GM23248 (cell line): ENCODE results near the gene AKAP13. TPM values are rescaled to one million over a fixed set of nuclear protein-coding genes. Genes with fewer than 3 reads are reported as not detected.
A peak's percentile ranks its signal among the peaks of the same experiment; 100 is the strongest.
"Not testable (repeated sequence)": the region's sequence is repeated elsewhere in the genome, so short reads cannot be mapped to it uniquely, and the experiment has no call there.

Source experiments
- DNase-seq: peaks from one replicate; pipeline ENCODE4 v3.0.0-alpha.2; 2015
- H2AFZ ChIP-seq: fragments of 200-600 bp; sonication (generic); 2 replicates; pipeline ENCODE4 v1.6.1; 2016; ENCODE audit warnings: antibody characterized with exemption
- H3F3A ChIP-seq: fragments of 200-600 bp; sonication (generic); 2 replicates; pipeline ENCODE4 v1.6.1; 2016; ENCODE audit warnings: mild to moderate bottlenecking, antibody characterized with exemption, mixed run types; ENCODE audit not compliant: insufficient read depth
- H3K27ac ChIP-seq: fragments of 200-600 bp; sonication (generic); 2 replicates; pipeline ENCODE4 v1.5.1; 2016; ENCODE audit warnings: mild to moderate bottlenecking
- H3K27me3 ChIP-seq: fragments of 200-600 bp; sonication (generic); replicated peaks from 2 replicates; pipeline ENCODE4 v1.6.1; 2016; ENCODE audit warnings: mild to moderate bottlenecking; ENCODE audit not compliant: insufficient read depth
- H3K36me3 ChIP-seq: fragments of 200-600 bp; sonication (generic); 2 replicates; pipeline ENCODE4 v1.6.1; 2016; ENCODE audit warnings: low read depth, mild to moderate bottlenecking
- H3K4me1 ChIP-seq: fragments of 200-600 bp; sonication (generic); 2 replicates; pipeline ENCODE4 v1.6.1; 2016; ENCODE audit warnings: mild to moderate bottlenecking; ENCODE audit not compliant: insufficient read depth
- H3K4me2 ChIP-seq: fragments of 200-600 bp; sonication (generic); one replicate; pipeline ENCODE4 v1.6.1; 2016; ENCODE audit warnings: mild to moderate bottlenecking; ENCODE audit not compliant: unreplicated experiment
- H3K4me3 ChIP-seq: fragments of 200-600 bp; sonication (generic); 2 replicates; pipeline ENCODE4 v1.5.1; 2016; ENCODE audit warnings: mild to moderate bottlenecking
- H3K79me2 ChIP-seq: fragments of 200-600 bp; sonication (generic); 2 replicates; pipeline ENCODE4 v1.6.1; 2016; ENCODE audit warnings: mild to moderate bottlenecking; ENCODE audit not compliant: insufficient read depth
- H3K9ac ChIP-seq: fragments of 200-600 bp; sonication (generic); 2 replicates; pipeline ENCODE4 v1.6.1; 2016; ENCODE audit warnings: mild to moderate bottlenecking
- H3K9me2 ChIP-seq: fragments of 200-600 bp; sonication (generic); 2 replicates; pipeline ENCODE4 v1.6.1; 2016; ENCODE audit warnings: mixed run types, mild to moderate bottlenecking, moderate library complexity; ENCODE audit not compliant: insufficient read depth
- H3K9me3 ChIP-seq: fragments of 200-600 bp; sonication (generic); one replicate; pipeline ENCODE4 v1.6.1; 2017; ENCODE audit warnings: low read depth
- H4K20me1 ChIP-seq: fragments of 200-600 bp; sonication (generic); 2 replicates; pipeline ENCODE4 v1.6.0; 2016; ENCODE audit not compliant: insufficient read depth
- EZH2 ChIP-seq: fragments of 200-600 bp; sonication (generic); IDR thresholded peaks from 2 replicates; pipeline ENCODE4 v1.6.1; 2018; ENCODE audit warnings: antibody characterized with exemption, mild to moderate bottlenecking; ENCODE audit not compliant: insufficient read depth, poor library complexity, severe bottlenecking
- EZH2phosphoT487 ChIP-seq: fragments of 200-600 bp; sonication (generic); IDR thresholded peaks from 2 replicates; pipeline ENCODE4 v1.6.1; 2018; ENCODE audit warnings: antibody characterized with exemption, moderate library complexity, mild to moderate bottlenecking, low read depth; ENCODE audit not compliant: insufficient read depth
- WGBS, 2 experiments: methylation state at CpG; one replicate each; pipeline ENCODE4 v1.1.6; 2015 to 2017; ENCODE audit warnings: low lambda C conversion rate in 2 of 2, low coverage in 1 of 2; ENCODE audit errors: missing lambda C conversion rate in 2 of 2; 5-methylcytosine and 5-hydroxymethylcytosine counted together
- in situ Hi-C: fragments of 300-500 bp; cut with MboI; formaldehyde crosslinking; loops from 2 replicates; pipeline ENCODE4 v1.15.0; 2020
- polyA plus RNA-seq: library from polyadenylated mRNA; unstranded; fragments of >200 nt; fragmentation: Nextera tagmentation; extraction: Ambion mirVana; gene quantifications from 2 replicates; pipeline ENCODE4 v1.2.1, GENCODE V29; 2016
- total RNA-seq: library from RNA; depleted of rRNA; stranded (reverse); fragments of >200 nt; shearing (Covaris generic); gene quantifications from 2 replicates; pipeline ENCODE4 v1.2.3, GENCODE V29; 2014

The AKAP13 gene
- total and polyA plus RNA-seq, 2 experiments from 2014 or later, result 26.5 to 27.7 TPM

GRCh38 chr15:85583923-85584390, 203.6 kb downstream of the AKAP13 start:
- Histone ChIP-seq H3K27me3 (no peaks in the 10 kb centered on the region), H4K20me1 (no peaks in the 10 kb centered on the region), H3K9me3 (no peaks in the 10 kb centered on the region), H3K27ac (peak overlapping the region; percentile 84; the same call in 1 of the 2 replicates), H3F3A (peaks cover 33% of the 10 kb centered on the region), H2AFZ (no peak overlapping the region), H3K79me2 (peaks cover 61% of the 10 kb centered on the region), H3K4me1 (peaks cover 47% of the 10 kb centered on the region), H3K9me2 (no peaks in the 10 kb centered on the region), H3K4me2 (no peak overlapping the region), H3K9ac (no peak overlapping the region), H3K36me3 (no peaks in the 10 kb centered on the region), H3K4me3 (no peak overlapping the region)
- DNase-seq, result no peak
- WGBS, 2 experiments, result 81 to 86% methylated on average over 3 of the region's 3 CpGs
- in situ Hi-C loops, result no loop called here
- no peak for TF ChIP-seq EZH2
- TF ChIP-seq EZH2phosphoT487, result no peak

- H3K4me3 ChIP-seq, result no peak overlapping the region
- no peak for DNase-seq
- no peaks in the 10 kb centered on the region for H3K9me2 ChIP-seq
- no peak overlapping the region for H3K4me2 ChIP-seq
- TF ChIP-seq EZH2phosphoT487 (no peak), EZH2 (no peak)
- peaks cover 69% of the 10 kb centered on the region for H3K79me2 ChIP-seq
- H3K27ac ChIP-seq, result no peak overlapping the region
- WGBS, 2 experiments, result 61% methylated on average over 4 of the region's 4 CpGs
- H3F3A ChIP-seq, result peaks cover 36% of the 10 kb centered on the region
- H4K20me1 ChIP-seq, result no peaks in the 10 kb centered on the region
- no peaks in the 10 kb centered on the region for H3K9me3 ChIP-seq
- peaks cover 55% of the 10 kb centered on the region for H3K4me1 ChIP-seq
- in situ Hi-C loops, result no loop called here
- no peaks in the 10 kb centered on the region for H3K36me3 ChIP-seq
- no peak overlapping the region for H2AFZ ChIP-seq
- no peaks in the 10 kb centered on the region for H3K27me3 ChIP-seq
- no peak overlapping the region for H3K9ac ChIP-seq
These were observed 204.5 kb downstream of the AKAP13 start for GRCh38 chr15:85584872-85585271.

- H3K4me2 ChIP-seq, H3K9me3 ChIP-seq, H3K36me3 ChIP-seq, H3K27ac ChIP-seq, H3K27me3 ChIP-seq, H3K4me3 ChIP-seq, H3K9me2 ChIP-seq, H3K9ac ChIP-seq, H4K20me1 ChIP-seq, H2AFZ ChIP-seq, DNase-seq, in situ Hi-C loops: not testable (repeated sequence)
- peaks cover 79% of the 10 kb centered on the region for H3K79me2 ChIP-seq
- H3K4me1 ChIP-seq, result peaks cover 49% of the 10 kb centered on the region
- H3F3A ChIP-seq, result peaks cover 48% of the 10 kb centered on the region
- 97 to 98% methylated on average over 5 of the region's 5 CpGs for WGBS, 2 experiments
These were observed 205.8 kb downstream of the AKAP13 start for GRCh38 chr15:85586196-85586595.

- Histone ChIP-seq H2AFZ (0 out of 2 replicates have a peak overlapping the region, but pooled peaks have one; percentile 28), H3K4me2 (peak overlapping the region; percentile 53), H3K9ac (peak overlapping the region; percentile 70), H3K9me3 (no peaks in the 10 kb centered on the region), H3K27ac (peak overlapping the region; percentile 97), H3K4me3 (peak overlapping the region; percentile 25; the same call in 1 of the 2 replicates), H3K36me3 (no peaks in the 10 kb centered on the region), H3K4me1 (peaks cover 51% of the 10 kb centered on the region), H3K9me2 (no peaks in the 10 kb centered on the region), H3K27me3 (no peaks in the 10 kb centered on the region), H3K79me2 (peaks cover 78% of the 10 kb centered on the region), H4K20me1 (no peaks in the 10 kb centered on the region), H3F3A (peaks cover 53% of the 10 kb centered on the region)
- in situ Hi-C loops, result no loop called here
- peak; percentile 94 for DNase-seq
- 73 to 75% methylated on average over 10 of the region's 10 CpGs for WGBS, 2 experiments
- no peak for TF ChIP-seq EZH2phosphoT487
- TF ChIP-seq EZH2, result no peak
These were observed 207.5 kb downstream of the AKAP13 start for GRCh38 chr15:85587707-85588411.
